Gastroesophageal sphincter (tissue), 4 donors: ENCODE measurements around the gene HEPN1. TPM values are rescaled to one million over a fixed set of nuclear protein-coding genes. Genes with fewer than 3 reads are reported as not detected.

Experiments
- ATAC-seq: fragments of 150-250 bp; one replicate; pipeline ENCODE4 v1.9.1; 2016; ENCODE audit warnings: mild to moderate bottlenecking, moderate library complexity
- H3K27ac ChIP-seq, 4 donors: fragments of 200-600 bp; sonication (generic) in 3 of 4; 1 replicate in 3 of 4; 2 replicates in 1 of 4; pipeline ENCODE4 v1.5.1; 2016 to 2019
- H3K27me3 ChIP-seq: fragments of 200-600 bp; sonication (generic); one replicate; pipeline ENCODE4 v1.5.1; 2019
- H3K36me3 ChIP-seq, 2 donors: fragments of 200-600 bp; sonication (generic); one replicate each; pipeline ENCODE4 v1.5.1; 2019; ENCODE audit warnings: control low read depth in 1 of 2
- H3K4me1 ChIP-seq, 3 donors: fragments of 200-600 bp; sonication (generic); 1 replicate in 2 of 3; 2 replicates in 1 of 3; pipeline ENCODE4 v1.5.1; 2016 to 2019; ENCODE audit warnings: control low read depth in 2 of 3
- H3K4me3 ChIP-seq, 2 donors: fragments of 200-600 bp; sonication (generic); one replicate each; pipeline ENCODE4 v1.5.1; 2019; ENCODE audit warnings: mild to moderate bottlenecking in 1 of 2, moderate library complexity in 1 of 2
- H3K9me3 ChIP-seq, 3 donors: fragments of 200-600 bp; sonication (generic); one replicate each; pipeline ENCODE4 v1.5.1; 2017 to 2019; ENCODE audit warnings: control low read depth in 2 of 3
- EP300 ChIP-seq: sonication (generic); formaldehyde crosslinking; IDR thresholded peaks from one replicate; pipeline ENCODE4 v1.6.1; 2017; ENCODE audit warnings: antibody characterized with exemption, mild to moderate bottlenecking
- POLR2A ChIP-seq, 2 donors: fragments of 450-650 bp; IDR thresholded peaks; one replicate each; pipeline ENCODE4 v1.6.1; 2017; ENCODE audit warnings: antibody characterized with exemption in 2 of 2, mild to moderate bottlenecking in 2 of 2, moderate library complexity in 1 of 2
- POLR2AphosphoS5 ChIP-seq: sonication (generic); formaldehyde crosslinking; IDR thresholded peaks from one replicate; pipeline ENCODE4 v1.6.1; 2017; ENCODE audit warnings: antibody characterized with exemption
- WGBS, 2 donors: methylation state at CpG; one replicate each; pipeline ENCODE4 v1.1.5; 2018; ENCODE audit warnings: low coverage in 1 of 2; 5-methylcytosine and 5-hydroxymethylcytosine counted together
- total RNA-seq, 4 donors: library from RNA; depleted of rRNA; stranded (reverse); fragments of >200 nt; gene quantifications; one replicate each; pipeline ENCODE4 v1.1.0, GENCODE V29; 2016
- TF ChIP-seq, protein P1 (sequence below), 4 experiments: fragments of 200-600 bp in 2 of 4; fragments of 450-650 bp in 2 of 4; sonication (generic) in 1 of 4; IDR thresholded peaks; one replicate each; pipeline ENCODE4 v1.5.1; 2017 to 2019; ENCODE audit warnings: antibody characterized with exemption in 4 of 4, mild to moderate bottlenecking in 2 of 4, moderate library complexity in 2 of 4

The HEPN1 gene
- total RNA-seq, 4 donors from 2014 or later, result 0.67 TPM; not detected in 3

DNA sequence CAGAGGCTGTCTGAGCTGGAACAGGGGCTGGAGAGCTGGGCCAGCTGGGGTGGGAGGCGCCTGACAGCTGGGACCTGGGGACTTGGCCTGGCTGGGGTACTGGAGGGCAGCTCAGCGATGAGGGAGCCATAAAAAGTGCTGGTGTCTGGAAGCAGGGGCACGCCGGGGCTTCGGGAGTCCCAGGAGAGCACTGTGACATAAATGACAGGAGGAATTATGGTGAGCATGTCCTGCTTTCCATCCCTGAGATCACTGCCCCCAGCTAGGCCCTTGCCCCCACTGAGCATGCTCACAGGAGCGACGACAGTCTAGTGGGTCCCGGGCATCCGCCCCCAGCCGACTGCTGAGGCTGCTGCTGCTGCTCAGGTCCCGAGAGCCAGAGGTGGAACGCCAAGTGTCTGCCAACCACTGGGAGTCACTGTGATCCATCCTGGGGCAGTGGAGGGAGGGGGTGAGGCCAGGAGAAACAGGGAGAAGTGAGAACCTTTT is 27.6 kb upstream of the HEPN1 start:
- peak overlapping the region in 3 of 4 donors; percentile 31 to 48 (median 46) for H3K27ac ChIP-seq
- no CpG with 5 or more reads among the region's 12 CpGs for WGBS, 2 donors

DNA sequence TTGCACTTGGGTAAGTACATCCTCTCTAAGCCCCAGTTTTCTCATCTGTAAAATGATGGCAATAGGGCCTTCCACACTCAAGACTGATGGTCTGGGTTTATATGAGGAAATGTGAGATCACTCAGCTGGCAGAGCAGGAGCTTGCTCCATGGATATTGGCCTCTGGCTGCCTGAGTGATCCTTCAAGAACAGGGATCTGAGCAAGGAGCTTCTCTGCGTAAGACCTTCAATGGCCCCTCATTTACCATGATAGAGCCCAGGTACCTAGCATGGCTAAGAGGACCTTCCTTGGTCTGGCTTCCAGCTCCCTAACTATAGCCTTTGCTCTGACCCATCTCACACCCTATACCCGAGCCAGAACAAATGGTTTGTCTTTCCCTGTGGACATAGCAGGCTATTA is 26.9 kb upstream of the HEPN1 start:
- no peak for TF ChIP-seq POLR2AphosphoS5
- TF ChIP-seq EP300, result no peak
- TF ChIP-seq, protein P1, sequence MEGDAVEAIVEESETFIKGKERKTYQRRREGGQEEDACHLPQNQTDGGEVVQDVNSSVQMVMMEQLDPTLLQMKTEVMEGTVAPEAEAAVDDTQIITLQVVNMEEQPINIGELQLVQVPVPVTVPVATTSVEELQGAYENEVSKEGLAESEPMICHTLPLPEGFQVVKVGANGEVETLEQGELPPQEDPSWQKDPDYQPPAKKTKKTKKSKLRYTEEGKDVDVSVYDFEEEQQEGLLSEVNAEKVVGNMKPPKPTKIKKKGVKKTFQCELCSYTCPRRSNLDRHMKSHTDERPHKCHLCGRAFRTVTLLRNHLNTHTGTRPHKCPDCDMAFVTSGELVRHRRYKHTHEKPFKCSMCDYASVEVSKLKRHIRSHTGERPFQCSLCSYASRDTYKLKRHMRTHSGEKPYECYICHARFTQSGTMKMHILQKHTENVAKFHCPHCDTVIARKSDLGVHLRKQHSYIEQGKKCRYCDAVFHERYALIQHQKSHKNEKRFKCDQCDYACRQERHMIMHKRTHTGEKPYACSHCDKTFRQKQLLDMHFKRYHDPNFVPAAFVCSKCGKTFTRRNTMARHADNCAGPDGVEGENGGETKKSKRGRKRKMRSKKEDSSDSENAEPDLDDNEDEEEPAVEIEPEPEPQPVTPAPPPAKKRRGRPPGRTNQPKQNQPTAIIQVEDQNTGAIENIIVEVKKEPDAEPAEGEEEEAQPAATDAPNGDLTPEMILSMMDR (IDR thresholded peaks at IDR 0.05), result no peak
- no peak for TF ChIP-seq POLR2A (IDR thresholded peaks at IDR 0.05)
- peaks cover 0 to 62% (median 15%) of the 10 kb centered on the region in 3 donors for H3K4me1 ChIP-seq
- H3K4me3 ChIP-seq, result no peak overlapping the region
- peak overlapping the region in 3 of 4 donors; percentile 8 to 48 (median 46) for H3K27ac ChIP-seq
- H3K27me3 ChIP-seq, result peaks cover 12% of the 10 kb centered on the region
- H3K36me3 ChIP-seq, result no peaks in the 10 kb centered on the region
- no peak for ATAC-seq
- no peaks in the 10 kb centered on the region for H3K9me3 ChIP-seq
- WGBS, 2 donors, result 47 to 60% methylated on average over 1 of the region's 2 CpGs

More for the DNA sequence above, 27.6 kb upstream of the HEPN1 start:
- TF ChIP-seq POLR2AphosphoS5, result no peak
- TF ChIP-seq EP300, result no peak
- TF ChIP-seq, protein P1 (IDR thresholded peaks at IDR 0.05), result peak in 1 of 4 experiments; percentile 11
- TF ChIP-seq POLR2A (IDR thresholded peaks at IDR 0.05), result no peak
- Histone ChIP-seq H3K36me3 (no peaks in the 10 kb centered on the region), H3K9me3 (no peaks in the 10 kb centered on the region), H3K27me3 (peaks cover 20% of the 10 kb centered on the region), H3K4me1 (peaks cover 0 to 56% (median 15%) of the 10 kb centered on the region in 3 donors), H3K4me3 (no peak overlapping the region)
- ATAC-seq, result no peak

DNA sequence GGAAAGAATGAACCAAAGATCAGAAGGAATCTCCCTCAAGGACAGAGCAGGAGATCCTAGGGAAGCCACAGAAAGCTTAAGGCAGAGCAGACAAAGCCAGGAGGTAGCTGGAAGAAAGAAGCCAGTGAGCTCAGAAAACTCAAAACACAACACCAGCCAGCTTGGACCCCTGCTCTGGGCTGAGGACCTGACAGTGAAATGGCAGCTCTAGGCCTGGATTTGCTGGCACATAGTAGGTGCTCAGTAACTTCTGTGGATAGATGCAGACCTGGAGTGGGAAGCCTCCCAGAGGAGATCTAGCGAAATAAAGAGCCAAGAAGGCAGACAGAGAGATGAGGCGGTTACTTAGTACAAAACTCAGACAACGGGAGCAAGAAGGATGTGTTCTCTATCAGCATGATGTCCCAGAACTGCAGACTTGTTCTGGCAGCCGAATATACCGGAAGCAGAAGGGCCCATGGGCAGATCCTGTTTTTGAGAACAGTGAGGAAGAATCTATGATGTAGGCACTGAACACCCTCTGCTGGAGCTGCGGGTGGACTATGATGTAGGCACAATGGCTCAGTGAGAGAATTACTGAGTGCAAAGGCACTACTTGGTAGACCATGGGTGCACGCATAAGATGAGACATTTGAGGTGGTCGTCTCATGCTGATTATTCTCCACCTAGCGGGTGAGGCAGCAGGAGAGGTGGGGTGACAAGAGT is 26.1 kb upstream of the HEPN1 start:
- Histone ChIP-seq H3K27me3 (peaks cover 5% of the 10 kb centered on the region), H3K4me3 (no peak overlapping the region), H3K36me3 (no peaks in the 10 kb centered on the region), H3K9me3 (no peaks in the 10 kb centered on the region), H3K27ac (peak overlapping the region in 2 of 4 donors; percentile 46 to 48), H3K4me1 (peaks cover 0 to 68% (median 20%) of the 10 kb centered on the region in 3 donors)
- WGBS, 2 donors, result 70 to 72% methylated on average over 3 to 6 of the region's 9 CpGs
- TF ChIP-seq, protein P1 (IDR thresholded peaks at IDR 0.05), result no peak
- no peak for TF ChIP-seq POLR2A (IDR thresholded peaks at IDR 0.05)
- no peak for TF ChIP-seq EP300
- TF ChIP-seq POLR2AphosphoS5, result no peak
- ATAC-seq, result peak; percentile 24

DNA sequence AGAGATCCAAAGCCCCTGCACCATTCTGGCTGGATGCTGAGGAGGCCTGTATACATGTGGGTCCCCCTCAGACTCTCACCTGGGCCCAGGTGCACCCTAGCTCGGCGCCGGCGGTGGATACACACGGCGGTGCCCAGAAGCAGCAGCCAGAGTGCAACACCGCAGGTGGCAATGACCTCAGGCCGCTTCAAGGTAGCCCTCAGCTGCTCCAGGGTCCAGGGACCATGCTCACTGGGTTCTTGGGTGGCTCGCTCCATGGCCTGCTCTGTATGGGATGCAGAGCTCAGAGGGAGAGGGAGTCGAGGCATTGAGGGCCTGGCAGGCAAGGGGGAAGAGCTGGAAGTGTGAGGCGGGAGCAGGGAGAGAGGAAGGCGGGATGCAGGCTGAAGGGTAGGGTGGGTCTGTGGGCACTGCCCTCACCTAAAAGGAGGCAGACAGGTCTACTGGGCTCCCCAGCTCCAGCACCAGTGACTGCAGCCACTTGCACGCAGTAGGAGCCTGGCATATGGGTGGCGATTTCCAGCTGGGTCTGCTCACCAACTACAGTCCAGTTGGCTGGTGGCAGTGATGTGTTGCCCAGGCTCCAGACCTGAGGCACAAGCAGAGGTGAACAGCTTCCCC is 25.2 kb upstream of the HEPN1 start:
- TF ChIP-seq, protein P1 (IDR thresholded peaks at IDR 0.05), result no peak
- TF ChIP-seq POLR2A (IDR thresholded peaks at IDR 0.05) (no peak), POLR2AphosphoS5 (no peak)
- 60% methylated on average over 1 of the region's 14 CpGs; no CpG with 5 or more reads in 1 of the 2 donors for WGBS, 2 donors
- peak overlapping the region in 2 of 4 donors; percentile 79 to 80 for H3K27ac ChIP-seq
- H3K36me3 ChIP-seq, result no peaks in the 10 kb centered on the region
- no peak overlapping the region for H3K4me3 ChIP-seq
- ATAC-seq, result no peak
- H3K9me3 ChIP-seq, result no peaks in the 10 kb centered on the region
- H3K27me3 ChIP-seq, result no peaks in the 10 kb centered on the region
- peaks cover 0 to 78% (median 25%) of the 10 kb centered on the region in 3 donors for H3K4me1 ChIP-seq
